ENCODE results near the gene IFT20.

DNA sequence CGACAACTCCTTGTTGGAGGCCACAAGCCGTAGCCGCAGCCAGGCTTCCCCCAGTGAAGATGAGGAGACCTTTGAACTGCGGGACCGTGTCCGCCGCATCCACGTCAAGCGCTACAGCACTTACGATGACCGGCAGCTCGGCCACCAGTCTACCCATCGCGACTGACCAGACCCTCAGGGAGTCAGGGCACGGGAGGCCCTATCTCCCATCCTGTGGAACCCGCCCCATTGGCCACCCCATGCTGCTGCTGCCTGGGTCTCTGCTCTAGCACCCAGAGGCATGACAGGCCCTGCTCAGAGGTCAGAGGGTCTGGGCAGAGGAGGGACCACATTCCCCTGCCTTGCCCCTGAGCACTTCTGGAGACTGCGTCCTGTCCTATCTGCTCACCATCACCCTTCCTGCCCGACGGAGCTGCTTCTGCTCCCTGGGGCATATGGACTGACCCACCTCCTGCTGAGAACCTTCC lies 9.2 kb upstream of the IFT20 start:
- TF ChIP-seq CTCF (IDR thresholded peaks at IDR 0.05): no peak
- TF ChIP-seq POLR2A (IDR thresholded peaks at IDR 0.05): no peak
